OCI-LY1 (cell line): ENCODE data around the gene LAMA4.

ENCODE experiments used
- EZH2 ChIP-seq: fragments of 200-600 bp; sonication (generic), shearing (Covaris generic); IDR thresholded peaks from 2 replicates; pipeline ENCODE4 v1.8.0; 2017; ENCODE audit warnings: borderline replicate concordance, mixed run types, mild to moderate bottlenecking, antibody characterized with exemption, low read length, moderate library complexity, mixed read lengths
- TF ChIP-seq, protein P1 (sequence below): fragments of 200-600 bp; sonication (generic), shearing (Covaris generic); IDR thresholded peaks from 2 replicates; pipeline ENCODE4 v1.5.1; 2017; ENCODE audit warnings: mild to moderate bottlenecking, antibody characterized with exemption, low read length, moderate library complexity, mixed read lengths

DNA sequence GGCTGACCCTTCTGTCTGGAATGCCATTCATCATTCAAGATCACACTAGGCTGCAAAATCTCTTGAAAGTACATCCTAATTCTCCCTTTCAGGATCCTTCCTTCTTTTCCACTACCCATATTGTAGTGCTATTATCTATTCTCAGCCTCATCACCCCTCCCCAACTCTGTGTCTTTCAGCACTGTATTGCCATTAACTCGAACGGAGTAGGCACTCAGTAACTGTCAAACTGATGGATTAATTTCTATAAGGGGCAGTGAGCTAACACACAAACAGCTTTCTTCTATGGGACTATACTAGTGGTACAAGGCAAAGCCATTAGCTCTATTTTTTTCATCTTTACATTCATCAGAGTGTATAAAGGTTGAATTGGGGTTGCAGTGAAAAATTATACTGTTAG lies 46.6 kb downstream of the LAMA4 start:
- TF ChIP-seq EZH2: no peak
- TF ChIP-seq, protein P1, sequence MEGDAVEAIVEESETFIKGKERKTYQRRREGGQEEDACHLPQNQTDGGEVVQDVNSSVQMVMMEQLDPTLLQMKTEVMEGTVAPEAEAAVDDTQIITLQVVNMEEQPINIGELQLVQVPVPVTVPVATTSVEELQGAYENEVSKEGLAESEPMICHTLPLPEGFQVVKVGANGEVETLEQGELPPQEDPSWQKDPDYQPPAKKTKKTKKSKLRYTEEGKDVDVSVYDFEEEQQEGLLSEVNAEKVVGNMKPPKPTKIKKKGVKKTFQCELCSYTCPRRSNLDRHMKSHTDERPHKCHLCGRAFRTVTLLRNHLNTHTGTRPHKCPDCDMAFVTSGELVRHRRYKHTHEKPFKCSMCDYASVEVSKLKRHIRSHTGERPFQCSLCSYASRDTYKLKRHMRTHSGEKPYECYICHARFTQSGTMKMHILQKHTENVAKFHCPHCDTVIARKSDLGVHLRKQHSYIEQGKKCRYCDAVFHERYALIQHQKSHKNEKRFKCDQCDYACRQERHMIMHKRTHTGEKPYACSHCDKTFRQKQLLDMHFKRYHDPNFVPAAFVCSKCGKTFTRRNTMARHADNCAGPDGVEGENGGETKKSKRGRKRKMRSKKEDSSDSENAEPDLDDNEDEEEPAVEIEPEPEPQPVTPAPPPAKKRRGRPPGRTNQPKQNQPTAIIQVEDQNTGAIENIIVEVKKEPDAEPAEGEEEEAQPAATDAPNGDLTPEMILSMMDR: no peak
